HPDE6-E6E7 (cell line): Measurements from ENCODE around the gene RYR1.
A peak's percentile ranks its signal among the peaks of the same experiment; 100 is the strongest.
"Not testable (repeated sequence)": the region's sequence is repeated elsewhere in the genome, so short reads cannot be mapped to it uniquely, and the experiment has no call there.

Experiments
- DNase-seq: peaks from one replicate; pipeline ENCODE4 v3.0.0; 2011; ENCODE audit warnings: missing footprints; ENCODE audit errors: extremely low spot score

The RYR1 gene

GRCh38 chr19:38488776-38489481, 55.4 kb downstream of the RYR1 start:
- no peak for DNase-seq

DNA sequence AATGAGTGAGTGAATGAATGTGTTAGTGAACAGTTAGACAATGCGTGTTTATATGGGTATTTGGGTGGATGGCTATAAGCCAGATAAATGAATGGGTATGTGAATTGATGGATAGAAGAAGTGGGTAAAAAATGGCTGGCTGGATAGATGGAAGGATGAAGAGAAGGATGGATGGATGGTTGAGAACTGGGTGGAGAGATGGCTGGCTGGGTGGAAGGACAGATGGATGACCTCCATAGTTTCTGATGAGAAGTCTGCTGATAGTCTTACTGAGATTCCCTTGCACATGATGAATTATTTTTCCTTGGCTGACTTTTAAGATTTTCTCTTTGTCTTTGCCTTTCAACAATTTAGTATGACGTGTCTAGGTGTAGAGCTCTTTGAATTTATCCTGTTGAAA, 57.4 kb downstream of the RYR1 start:
- no peak for DNase-seq

- DNase-seq = no peak
These were observed 58.8 kb downstream of the RYR1 start for GRCh38 chr19:38492181-38492813.

DNA sequence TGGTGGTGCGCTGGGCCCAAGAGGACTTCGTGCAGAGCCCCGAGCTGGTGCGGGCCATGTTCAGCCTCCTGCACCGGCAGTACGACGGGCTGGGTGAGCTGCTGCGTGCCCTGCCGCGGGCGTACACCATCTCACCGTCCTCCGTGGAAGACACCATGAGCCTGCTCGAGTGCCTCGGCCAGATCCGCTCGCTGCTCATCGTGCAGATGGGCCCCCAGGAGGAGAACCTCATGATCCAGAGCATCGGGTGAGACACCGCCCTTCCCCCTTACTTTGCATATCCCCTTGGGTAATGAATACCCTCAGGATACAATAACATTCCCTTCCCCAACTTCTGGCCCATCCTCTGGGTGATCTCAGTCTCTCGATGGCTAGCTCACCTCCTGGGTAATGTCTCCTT, 60.9 kb downstream of the RYR1 start:
- no peak for DNase-seq

DNA sequence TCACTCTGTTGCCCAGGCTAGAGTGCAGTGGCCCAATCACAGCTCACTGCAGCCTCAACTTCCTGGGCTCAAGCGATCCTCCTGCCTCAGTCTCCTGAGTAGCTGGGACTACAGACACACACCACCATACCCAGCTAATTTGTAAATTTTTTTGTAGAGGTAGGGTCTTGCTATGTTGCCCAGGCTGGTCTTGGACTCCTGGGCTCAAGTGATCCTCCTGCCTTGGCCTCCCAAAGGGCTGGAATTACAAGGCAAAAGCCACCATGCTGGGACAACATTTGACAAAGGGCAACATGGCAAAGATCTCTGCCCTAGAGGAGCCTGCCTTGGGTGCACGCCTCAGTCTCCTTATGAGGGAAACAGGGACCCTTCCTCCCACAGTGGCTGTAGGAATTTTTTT, 61.9 kb downstream of the RYR1 start:
- not testable (repeated sequence) for DNase-seq

DNA sequence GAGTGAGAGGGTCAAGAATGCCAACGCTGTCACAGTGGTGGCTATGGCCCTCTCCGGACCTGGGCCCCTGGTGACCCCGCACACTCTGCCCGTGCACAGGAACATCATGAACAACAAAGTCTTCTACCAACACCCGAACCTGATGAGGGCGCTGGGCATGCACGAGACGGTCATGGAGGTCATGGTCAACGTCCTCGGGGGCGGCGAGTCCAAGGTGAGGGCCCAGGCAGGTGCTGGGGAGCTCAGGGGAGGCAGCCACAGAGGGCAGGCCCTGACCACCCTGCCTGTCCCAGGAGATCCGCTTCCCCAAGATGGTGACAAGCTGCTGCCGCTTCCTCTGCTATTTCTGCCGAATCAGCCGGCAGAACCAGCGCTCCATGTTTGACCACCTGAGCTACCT, 62.6 kb downstream of the RYR1 start:
- DNase-seq = no peak

GRCh38 chr19:38496603-38497487, 63.4 kb downstream of the RYR1 start:
- DNase-seq = no peak

- DNase-seq = no peak
These were observed 64.4 kb downstream of the RYR1 start for GRCh38 chr19:38497907-38498306.

DNA sequence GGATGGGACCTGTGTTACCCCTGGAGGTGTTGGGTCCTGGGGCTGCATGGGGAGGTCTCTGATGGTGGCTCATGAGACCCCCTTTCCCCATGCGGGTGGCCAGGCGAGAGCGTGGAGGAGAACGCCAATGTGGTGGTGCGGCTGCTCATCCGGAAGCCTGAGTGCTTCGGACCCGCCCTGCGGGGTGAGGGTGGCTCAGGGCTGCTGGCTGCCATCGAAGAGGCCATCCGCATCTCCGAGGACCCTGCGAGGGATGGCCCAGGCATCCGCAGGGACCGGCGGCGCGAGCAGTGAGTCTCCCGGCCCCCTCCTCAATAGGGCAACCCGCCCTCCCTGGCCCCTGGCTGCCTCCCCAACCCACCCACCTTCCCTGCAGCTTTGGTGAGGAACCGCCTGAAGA, 66.0 kb downstream of the RYR1 start:
- no peak for DNase-seq

DNA sequence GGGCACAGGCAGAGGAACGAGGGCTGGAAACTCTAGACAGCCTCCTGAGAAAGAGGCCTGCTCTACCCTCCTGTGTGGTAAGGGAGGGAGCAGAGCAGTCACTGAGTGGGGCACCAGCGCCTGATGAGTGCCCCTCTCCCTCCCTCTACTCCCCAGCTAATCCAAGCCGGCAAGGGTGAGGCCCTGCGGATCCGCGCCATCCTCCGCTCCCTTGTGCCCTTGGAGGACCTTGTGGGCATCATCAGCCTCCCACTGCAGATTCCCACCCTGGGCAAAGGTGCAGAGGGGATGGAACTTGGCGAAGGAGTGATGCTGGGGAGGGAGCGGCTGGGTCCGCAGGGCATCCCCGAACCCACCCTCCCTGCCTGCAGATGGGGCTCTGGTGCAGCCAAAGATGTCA, 67.0 kb downstream of the RYR1 start:
- DNase-seq = no peak

- no peak for DNase-seq
These were observed 69.1 kb downstream of the RYR1 start for GRCh38 chr19:38502410-38503076.

- no peak for DNase-seq
These were observed 69.6 kb downstream of the RYR1 start for GRCh38 chr19:38503077-38503410.

DNA sequence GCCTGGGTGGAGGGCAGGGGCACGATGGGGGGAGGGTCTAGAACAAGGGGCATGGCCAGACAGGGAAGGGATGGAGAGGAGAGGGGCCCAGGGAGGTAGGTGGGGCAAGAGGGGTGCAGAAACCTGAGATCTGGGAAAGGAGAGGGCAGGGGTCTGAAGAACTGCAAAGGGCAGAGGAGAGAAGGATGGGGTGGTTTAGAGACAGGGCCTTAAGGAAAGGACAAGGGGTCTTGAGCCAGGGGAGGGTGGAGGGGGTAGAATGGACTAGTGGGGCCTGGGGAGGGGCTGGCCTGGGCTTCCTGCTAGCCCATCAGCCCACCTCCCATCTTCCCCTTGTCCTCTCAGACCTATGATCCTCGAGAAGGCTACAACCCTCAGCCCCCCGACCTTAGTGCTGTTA, 72.5 kb downstream of the RYR1 start:
- DNase-seq = no peak

GRCh38 chr19:38506375-38506722, 72.9 kb downstream of the RYR1 start:
- no peak for DNase-seq

DNA sequence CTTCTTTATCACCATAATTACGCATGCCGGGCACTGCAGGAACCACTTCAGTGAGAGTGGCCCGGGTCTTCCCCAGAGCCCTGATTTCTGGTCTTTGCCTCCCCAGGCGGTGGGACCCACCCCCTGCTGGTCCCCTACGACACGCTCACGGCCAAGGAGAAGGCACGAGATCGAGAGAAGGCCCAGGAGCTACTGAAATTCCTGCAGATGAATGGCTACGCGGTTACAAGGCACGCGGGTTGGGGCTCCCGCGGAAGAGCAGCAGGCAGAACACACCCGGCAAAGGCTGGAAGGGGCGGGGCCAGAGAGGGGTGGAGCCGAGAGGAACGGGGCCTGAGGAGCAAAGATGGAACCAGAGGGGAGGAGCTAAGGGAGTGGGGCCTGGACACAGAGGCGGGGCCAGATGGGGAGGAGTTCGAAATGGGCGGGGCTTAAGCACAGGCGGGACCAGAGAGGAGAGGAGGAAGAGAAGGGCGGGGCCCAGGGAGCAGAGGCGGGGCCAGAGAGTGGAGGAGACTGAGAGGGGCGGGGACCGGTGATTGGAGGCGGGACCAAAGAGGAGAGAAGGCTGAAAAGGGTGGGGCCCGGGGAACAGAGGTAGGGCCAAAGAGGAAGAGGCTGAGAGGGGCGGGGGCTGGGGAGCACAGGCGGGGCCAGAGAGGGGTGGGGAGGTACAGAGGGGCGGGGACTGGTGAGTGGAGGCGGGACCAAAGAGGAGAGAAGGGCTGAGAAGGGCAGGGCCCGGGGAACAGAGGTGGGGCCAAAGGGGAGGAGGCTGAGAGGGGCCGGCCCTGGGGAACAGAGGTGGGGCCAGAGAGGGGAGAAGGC, 73.4 kb downstream of the RYR1 start:
- peak; percentile 43 for DNase-seq

DNA sequence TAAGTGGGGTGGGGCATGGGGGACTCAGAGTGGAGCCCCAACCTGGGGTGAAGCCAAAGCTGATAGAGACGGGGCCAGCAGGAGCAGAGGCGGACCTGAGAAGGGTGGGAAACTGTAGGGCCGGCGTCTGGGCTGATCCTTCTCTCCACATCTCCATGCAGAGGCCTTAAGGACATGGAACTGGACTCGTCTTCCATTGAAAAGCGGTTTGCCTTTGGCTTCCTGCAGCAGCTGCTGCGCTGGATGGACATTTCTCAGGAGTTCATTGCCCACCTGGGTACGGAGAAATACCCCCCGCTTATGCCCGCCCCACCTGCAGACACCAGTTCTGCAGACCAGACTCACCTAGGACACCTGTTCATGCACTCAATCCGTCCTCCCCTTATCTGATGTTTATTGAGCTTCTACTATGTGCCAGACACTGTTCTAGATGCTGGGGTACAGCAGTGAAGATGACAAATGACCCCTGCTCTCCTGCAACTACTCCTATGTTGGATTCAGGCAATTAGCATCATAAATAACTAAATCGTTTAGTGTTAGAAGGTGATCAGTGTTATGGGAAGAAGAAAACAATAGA, 74.1 kb downstream of the RYR1 start:
- DNase-seq = no peak

GRCh38 chr19:38508507-38508906, 75.0 kb downstream of the RYR1 start:
- DNase-seq = no peak

- no peak for DNase-seq
These were observed 75.5 kb downstream of the RYR1 start for GRCh38 chr19:38509027-38509426.

DNA sequence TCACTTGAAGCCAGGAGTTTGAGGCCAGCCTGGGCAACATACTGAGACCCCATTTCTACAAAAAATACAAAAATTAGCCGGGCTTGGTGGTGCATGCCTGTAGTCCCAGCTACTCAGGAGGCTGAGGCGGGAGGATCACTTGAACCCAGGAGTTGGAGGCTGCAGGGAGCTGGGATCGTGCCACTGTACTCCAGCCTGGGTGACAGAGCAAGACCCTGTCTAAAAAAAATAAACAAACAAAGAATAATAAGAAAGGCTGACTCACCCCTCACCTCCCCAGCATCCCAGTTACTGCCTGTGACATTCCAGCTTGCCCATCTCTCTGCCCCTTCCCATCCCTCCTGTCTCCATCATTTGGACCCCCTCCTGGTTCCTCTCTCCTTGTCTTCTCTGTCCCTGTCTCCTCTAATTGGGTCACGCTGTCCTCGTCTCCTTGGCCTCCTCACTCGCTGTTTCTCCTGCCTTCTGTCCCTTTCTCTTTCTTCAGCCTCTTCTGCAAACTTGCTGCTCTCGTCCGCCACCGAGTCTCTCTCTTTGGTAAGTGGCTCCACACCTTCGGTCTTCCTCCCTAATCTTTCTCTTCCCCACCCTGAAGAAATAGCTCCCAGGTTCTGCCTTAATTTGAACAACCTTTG, 77.7 kb downstream of the RYR1 start:
- DNase-seq = no peak

GRCh38 chr19:38512277-38512676, 78.8 kb downstream of the RYR1 start:
- no peak for DNase-seq

DNA sequence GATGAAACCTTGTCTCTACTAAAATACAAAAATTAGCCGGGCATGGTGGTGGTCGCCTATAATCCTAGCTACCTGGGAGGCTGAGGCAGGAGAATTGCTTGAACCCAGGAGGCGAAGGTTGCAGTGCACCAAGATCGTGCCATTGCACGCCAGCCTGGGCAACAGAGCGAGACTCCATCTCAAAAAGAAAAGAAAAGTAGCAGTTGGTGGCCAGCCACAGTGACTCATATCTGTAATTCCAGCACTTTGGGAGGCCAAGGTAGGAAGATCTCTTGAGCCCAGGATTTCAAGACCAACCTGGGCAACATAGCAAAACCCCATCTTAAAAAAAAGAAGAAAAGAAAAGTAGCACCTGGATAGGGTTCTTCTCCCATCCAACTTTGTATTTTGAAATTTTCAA, 79.7 kb downstream of the RYR1 start:
- not testable (repeated sequence) for DNase-seq
